Upper lobe of right lung (tissue), 1 donor: Measurements from ENCODE around the gene TWNK. TPM values are rescaled to one million over a fixed set of nuclear protein-coding genes. Genes with fewer than 3 reads are reported as not detected.

Experiments
- ATAC-seq: fragments of 200-7000 bp; cut with Tn5 transposase; one replicate; pipeline ENCODE4 v1.9.1; 2020; ENCODE audit warnings: mild to moderate bottlenecking, moderate library complexity
- DNase-seq: peaks from one replicate; pipeline ENCODE4 v3.0.0-alpha.2; 2020
- H3K27ac ChIP-seq: fragments of 200-600 bp; one replicate; pipeline ENCODE4 v1.8.0; 2022
- H3K27me3 ChIP-seq: fragments of 200-600 bp; one replicate; pipeline ENCODE4 v1.8.0; 2022; ENCODE audit warnings: mild to moderate bottlenecking
- H3K36me3 ChIP-seq: fragments of 200-600 bp; one replicate; pipeline ENCODE4 v1.8.0; 2022
- H3K4me1 ChIP-seq: fragments of 200-600 bp; one replicate; pipeline ENCODE4 v1.8.0; 2022
- H3K4me3 ChIP-seq: fragments of 200-600 bp; one replicate; pipeline ENCODE4 v1.8.0; 2022; ENCODE audit warnings: mild to moderate bottlenecking
- H3K9me3 ChIP-seq: fragments of 200-600 bp; one replicate; pipeline ENCODE4 v1.8.0; 2022
- CTCF ChIP-seq: fragments of 200-600 bp; IDR thresholded peaks from one replicate; pipeline ENCODE4 v1.8.0; 2022; ENCODE audit warnings: antibody characterized with exemption
- intact Hi-C: fragments of 100-400 bp; cut with DNase I; formaldehyde crosslinking; loops from one replicate; pipeline ENCODE4 v1.11.0; 2022
- total RNA-seq: library from RNA; stranded (reverse); fragmentation: NEBNext Ultra II Directional; extraction: Animal tissue kit (Norgen Biotek cat#: 25700); gene quantifications from one replicate; pipeline ENCODE4 v1.2.1, GENCODE V29; 2021
- donor health status: DM: no; HTN: yes; CAD: no; lungs with severe emphysema.

TWNK gene
- total RNA-seq, 1 donor from 2014 or later = 6.5 TPM

- no peak for TF ChIP-seq CTCF
- H3K4me3 ChIP-seq = no peak overlapping the region
- no peaks in the 10 kb centered on the region for H3K9me3 ChIP-seq
- ATAC-seq = no peak
- H3K27ac ChIP-seq = no peak overlapping the region
- intact Hi-C loops = no loop called here
- peaks cover 4% of the 10 kb centered on the region for H3K4me1 ChIP-seq
- peaks cover 8% of the 10 kb centered on the region for H3K27me3 ChIP-seq
- no peaks in the 10 kb centered on the region for H3K36me3 ChIP-seq
- DNase-seq = no peak
Measured at GRCh38 chr10:101022967-101023705, 35.8 kb downstream of the TWNK start.

- Histone ChIP-seq H3K9me3 (no peaks in the 10 kb centered on the region), H3K27me3 (no peaks in the 10 kb centered on the region), H3K4me1 (peaks cover 5% of the 10 kb centered on the region), H3K36me3 (no peaks in the 10 kb centered on the region), H3K4me3 (no peak overlapping the region), H3K27ac (no peak overlapping the region)
- intact Hi-C loops = no loop called here
- DNase-seq = no peak
- ATAC-seq = no peak
- no peak for TF ChIP-seq CTCF
Measured at GRCh38 chr10:101027106-101027720, 39.9 kb downstream of the TWNK start.

- Histone ChIP-seq H3K27ac (no peak overlapping the region), H3K4me1 (peaks cover 13% of the 10 kb centered on the region), H3K36me3 (no peaks in the 10 kb centered on the region), H3K9me3 (no peaks in the 10 kb centered on the region), H3K27me3 (no peaks in the 10 kb centered on the region), H3K4me3 (no peak overlapping the region)
- intact Hi-C loops = no loop called here
- ATAC-seq (no peak), DNase-seq (no peak)
- TF ChIP-seq CTCF = no peak
Measured at GRCh38 chr10:101028446-101029337, 41.3 kb downstream of the TWNK start.

GRCh38 chr10:101029520-101030295 is 42.4 kb downstream of the TWNK start:
- no peaks in the 10 kb centered on the region for H3K9me3 ChIP-seq
- peaks cover 13% of the 10 kb centered on the region for H3K4me1 ChIP-seq
- TF ChIP-seq CTCF = no peak
- DNase-seq (no peak), ATAC-seq (no peak)
- no peak overlapping the region for H3K27ac ChIP-seq
- no peak overlapping the region for H3K4me3 ChIP-seq
- H3K27me3 ChIP-seq = no peaks in the 10 kb centered on the region
- peaks cover 2% of the 10 kb centered on the region for H3K36me3 ChIP-seq
- intact Hi-C loops = loop anchor here (5.0 kb wide), 1 partner anchor 38 kb away; no protein-coding TSS in a partner anchor

GRCh38 chr10:101030496-101031127 is 43.3 kb downstream of the TWNK start:
- no peak for ATAC-seq
- intact Hi-C loops = loop anchor here (5.0 kb wide), 1 partner anchor 37 kb away; no protein-coding TSS in a partner anchor
- no peaks in the 10 kb centered on the region for H3K27me3 ChIP-seq
- H3K9me3 ChIP-seq = no peaks in the 10 kb centered on the region
- peak overlapping the region; percentile 89 for H3K4me3 ChIP-seq
- no peak for DNase-seq
- H3K36me3 ChIP-seq = peaks cover 11% of the 10 kb centered on the region
- H3K4me1 ChIP-seq = peaks cover 13% of the 10 kb centered on the region
- H3K27ac ChIP-seq = peak overlapping the region; percentile 94
- TF ChIP-seq CTCF = no peak
